Measurements from ENCODE around the gene NNT. TPM values are rescaled to one million over a fixed set of nuclear protein-coding genes. Genes with fewer than 3 reads are reported as not detected.
"Not testable (repeated sequence)": the region's sequence is repeated elsewhere in the genome, so short reads cannot be mapped to it uniquely, and the experiment has no call there.

Gene NNT
- total RNA-seq, 1 donor: 94.8 TPM

DNA sequence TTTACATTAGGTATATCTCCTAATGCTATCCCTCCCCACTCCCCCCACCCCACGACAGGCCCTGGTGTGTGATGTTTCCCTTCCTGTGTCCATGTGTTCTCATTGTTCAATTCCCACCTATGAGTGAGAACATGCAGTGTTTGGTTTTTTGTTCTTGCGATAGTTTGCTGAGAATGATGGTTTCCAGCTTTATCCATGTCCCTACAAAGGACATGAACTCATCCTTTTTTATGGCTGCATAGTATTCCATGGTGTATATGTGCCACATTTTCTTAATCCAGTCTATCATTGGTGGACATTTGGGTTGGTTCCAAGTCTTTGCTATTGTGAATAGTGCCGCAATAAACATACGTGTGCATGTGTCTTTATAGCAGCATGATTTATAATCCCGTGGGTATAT, 64.4 kb downstream of the NNT start:
- not testable (repeated sequence) for H3K9me3 ChIP-seq (ENCODE audit: low read depth, low read length); H3K27me3 ChIP-seq (ENCODE audit: insufficient read depth, low read length); H2AFZ ChIP-seq (ENCODE audit: low read length); H3K36me3 ChIP-seq (ENCODE audit: insufficient read depth, low read length); H4K20me1 ChIP-seq (ENCODE audit: insufficient read depth, low read length); H3K79me2 ChIP-seq (ENCODE audit: insufficient read depth, low read length); DNase-seq (ENCODE audit: insufficient read length, low spot score, missing footprints); H3K4me3 ChIP-seq (ENCODE audit: insufficient read depth, low read length); H3K4me2 ChIP-seq (ENCODE audit: insufficient read depth, low read length); H3K27ac ChIP-seq (ENCODE audit: low read depth, low read length)
- H3K4me1 ChIP-seq (ENCODE audit: insufficient read depth, low read length): peaks cover 17% of the 10 kb centered on the region

DNA sequence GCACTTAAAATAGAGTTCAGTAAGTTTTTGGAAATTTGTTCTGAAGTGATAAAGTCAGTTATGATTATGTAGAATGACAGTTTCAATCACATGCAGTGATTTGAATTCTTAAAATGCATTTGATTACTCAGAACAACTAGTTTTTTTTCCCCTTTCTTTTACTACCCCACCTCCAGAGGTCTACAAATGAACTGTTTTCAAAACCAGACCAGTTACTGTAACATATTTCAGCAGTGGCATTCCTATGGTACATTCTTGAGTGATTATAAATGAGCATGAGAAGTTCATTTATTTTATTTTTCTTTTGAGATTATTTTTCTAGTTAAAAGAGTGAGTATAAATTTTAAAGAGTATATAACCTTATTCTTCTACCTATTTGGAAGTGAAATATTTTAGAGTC, 71.6 kb downstream of the NNT start:
- Histone ChIP-seq H3K9me3 (ENCODE audit: low read depth, low read length) (no peaks in the 10 kb centered on the region), H2AFZ (ENCODE audit: low read length) (no peak overlapping the region), H4K20me1 (ENCODE audit: insufficient read depth, low read length) (no peaks in the 10 kb centered on the region), H3K27me3 (ENCODE audit: insufficient read depth, low read length) (no peaks in the 10 kb centered on the region), H3K4me1 (ENCODE audit: insufficient read depth, low read length) (peaks cover 18% of the 10 kb centered on the region), H3K79me2 (ENCODE audit: insufficient read depth, low read length) (peaks cover 4% of the 10 kb centered on the region), H3K4me2 (ENCODE audit: insufficient read depth, low read length) (no peak overlapping the region), H3K27ac (ENCODE audit: low read depth, low read length) (peak overlapping the region; percentile 9), H3K36me3 (ENCODE audit: insufficient read depth, low read length) (no peaks in the 10 kb centered on the region), H3K4me3 (ENCODE audit: insufficient read depth, low read length) (no peak overlapping the region)
- TF ChIP-seq, protein P1, sequence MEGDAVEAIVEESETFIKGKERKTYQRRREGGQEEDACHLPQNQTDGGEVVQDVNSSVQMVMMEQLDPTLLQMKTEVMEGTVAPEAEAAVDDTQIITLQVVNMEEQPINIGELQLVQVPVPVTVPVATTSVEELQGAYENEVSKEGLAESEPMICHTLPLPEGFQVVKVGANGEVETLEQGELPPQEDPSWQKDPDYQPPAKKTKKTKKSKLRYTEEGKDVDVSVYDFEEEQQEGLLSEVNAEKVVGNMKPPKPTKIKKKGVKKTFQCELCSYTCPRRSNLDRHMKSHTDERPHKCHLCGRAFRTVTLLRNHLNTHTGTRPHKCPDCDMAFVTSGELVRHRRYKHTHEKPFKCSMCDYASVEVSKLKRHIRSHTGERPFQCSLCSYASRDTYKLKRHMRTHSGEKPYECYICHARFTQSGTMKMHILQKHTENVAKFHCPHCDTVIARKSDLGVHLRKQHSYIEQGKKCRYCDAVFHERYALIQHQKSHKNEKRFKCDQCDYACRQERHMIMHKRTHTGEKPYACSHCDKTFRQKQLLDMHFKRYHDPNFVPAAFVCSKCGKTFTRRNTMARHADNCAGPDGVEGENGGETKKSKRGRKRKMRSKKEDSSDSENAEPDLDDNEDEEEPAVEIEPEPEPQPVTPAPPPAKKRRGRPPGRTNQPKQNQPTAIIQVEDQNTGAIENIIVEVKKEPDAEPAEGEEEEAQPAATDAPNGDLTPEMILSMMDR (IDR thresholded peaks at IDR 0.05; ENCODE audit: extremely low read depth, low read depth, low read length): no peak
- DNase-seq (ENCODE audit: insufficient read length, low spot score, missing footprints): peak; percentile 85

DNA sequence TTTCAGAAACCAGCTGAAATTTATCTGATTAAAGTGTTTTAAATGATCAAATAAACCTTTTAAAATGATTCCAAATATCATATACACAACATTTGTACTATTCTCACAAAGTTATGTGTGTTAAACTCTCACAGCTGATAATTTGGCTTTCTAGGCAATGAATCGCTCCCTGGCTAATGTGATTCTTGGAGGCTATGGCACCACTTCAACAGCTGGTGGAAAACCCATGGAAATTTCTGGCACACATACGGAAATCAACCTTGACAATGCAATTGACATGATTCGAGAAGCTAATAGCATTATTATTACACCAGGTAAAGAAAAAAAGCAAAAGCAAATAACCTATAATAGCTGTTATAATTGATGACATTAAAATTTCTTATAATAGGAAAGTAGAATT, 72.4 kb downstream of the NNT start:
- peaks cover 4% of the 10 kb centered on the region for H3K79me2 ChIP-seq (ENCODE audit: insufficient read depth, low read length)
- H3K9me3 ChIP-seq (ENCODE audit: low read depth, low read length): no peaks in the 10 kb centered on the region
- no peak overlapping the region for H3K27ac ChIP-seq (ENCODE audit: low read depth, low read length)
- no peak overlapping the region for H3K4me3 ChIP-seq (ENCODE audit: insufficient read depth, low read length)
- TF ChIP-seq, protein P1 (IDR thresholded peaks at IDR 0.05; ENCODE audit: extremely low read depth, low read depth, low read length): no peak
- no peak overlapping the region for H2AFZ ChIP-seq (ENCODE audit: low read length)
- H3K36me3 ChIP-seq (ENCODE audit: insufficient read depth, low read length): no peaks in the 10 kb centered on the region
- no peak overlapping the region for H3K4me2 ChIP-seq (ENCODE audit: insufficient read depth, low read length)
- no peak for DNase-seq (ENCODE audit: insufficient read length, low spot score, missing footprints)
- no peaks in the 10 kb centered on the region for H4K20me1 ChIP-seq (ENCODE audit: insufficient read depth, low read length)
- peaks cover 18% of the 10 kb centered on the region for H3K4me1 ChIP-seq (ENCODE audit: insufficient read depth, low read length)
- no peaks in the 10 kb centered on the region for H3K27me3 ChIP-seq (ENCODE audit: insufficient read depth, low read length)

DNA sequence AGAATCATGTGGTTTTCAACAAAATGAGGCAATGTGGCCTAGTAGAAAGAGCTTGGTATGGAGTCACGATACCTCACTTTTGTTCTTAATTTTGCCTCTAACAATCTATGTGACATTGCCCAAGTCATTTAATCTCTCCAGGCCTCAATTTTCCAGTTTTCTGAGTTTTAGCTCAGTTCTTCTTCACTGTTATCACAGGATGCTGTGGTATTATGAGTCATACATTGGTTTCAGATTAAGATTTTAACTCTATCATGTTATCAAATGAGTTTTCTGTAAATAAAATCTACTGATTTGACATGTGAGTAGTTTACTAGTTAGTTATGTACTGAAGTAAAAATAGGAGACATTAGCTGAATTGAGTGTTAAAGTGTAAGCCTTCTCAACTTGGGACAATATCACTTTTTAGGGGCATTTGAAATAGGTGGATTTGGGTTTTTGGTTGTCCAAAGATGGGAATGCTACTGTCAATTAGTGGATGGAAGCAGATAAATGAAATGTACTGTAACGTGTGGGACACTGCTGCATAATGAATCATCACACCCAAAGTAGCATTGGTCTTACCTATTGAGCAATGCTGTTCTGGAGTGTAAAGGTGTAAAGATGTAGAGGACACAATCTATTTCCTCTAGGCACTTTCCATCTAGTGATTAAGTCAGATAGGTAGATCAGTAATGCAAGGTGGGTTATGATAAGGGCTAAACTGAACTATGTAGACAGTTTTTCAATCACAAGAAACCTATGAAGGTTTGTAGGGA, 73.3 kb downstream of the NNT start:
- H4K20me1 ChIP-seq (ENCODE audit: insufficient read depth, low read length): no peaks in the 10 kb centered on the region
- peaks cover 4% of the 10 kb centered on the region for H3K79me2 ChIP-seq (ENCODE audit: insufficient read depth, low read length)
- peaks cover 18% of the 10 kb centered on the region for H3K4me1 ChIP-seq (ENCODE audit: insufficient read depth, low read length)
- no peaks in the 10 kb centered on the region for H3K36me3 ChIP-seq (ENCODE audit: insufficient read depth, low read length)
- H3K9me3 ChIP-seq (ENCODE audit: low read depth, low read length): no peaks in the 10 kb centered on the region
- no peak overlapping the region for H2AFZ ChIP-seq (ENCODE audit: low read length)
- H3K27ac ChIP-seq (ENCODE audit: low read depth, low read length): no peak overlapping the region
- no peak overlapping the region for H3K4me2 ChIP-seq (ENCODE audit: insufficient read depth, low read length)
- no peak for DNase-seq (ENCODE audit: insufficient read length, low spot score, missing footprints)
- TF ChIP-seq, protein P1 (IDR thresholded peaks at IDR 0.05; ENCODE audit: extremely low read depth, low read depth, low read length): no peak
- no peaks in the 10 kb centered on the region for H3K27me3 ChIP-seq (ENCODE audit: insufficient read depth, low read length)
- H3K4me3 ChIP-seq (ENCODE audit: insufficient read depth, low read length): no peak overlapping the region
